ENCODE data around the gene DYRK1A.
A peak's percentile ranks its signal among the peaks of the same experiment; 100 is the strongest.

Gene DYRK1A

GRCh38 chr21:37564341-37564923, 197.9 kb downstream of the DYRK1A start:
- DNase-seq (ENCODE audit: low read depth in 1 of 2, low spot score in 1 of 2), result peak; percentile 65 to 77

DNA sequence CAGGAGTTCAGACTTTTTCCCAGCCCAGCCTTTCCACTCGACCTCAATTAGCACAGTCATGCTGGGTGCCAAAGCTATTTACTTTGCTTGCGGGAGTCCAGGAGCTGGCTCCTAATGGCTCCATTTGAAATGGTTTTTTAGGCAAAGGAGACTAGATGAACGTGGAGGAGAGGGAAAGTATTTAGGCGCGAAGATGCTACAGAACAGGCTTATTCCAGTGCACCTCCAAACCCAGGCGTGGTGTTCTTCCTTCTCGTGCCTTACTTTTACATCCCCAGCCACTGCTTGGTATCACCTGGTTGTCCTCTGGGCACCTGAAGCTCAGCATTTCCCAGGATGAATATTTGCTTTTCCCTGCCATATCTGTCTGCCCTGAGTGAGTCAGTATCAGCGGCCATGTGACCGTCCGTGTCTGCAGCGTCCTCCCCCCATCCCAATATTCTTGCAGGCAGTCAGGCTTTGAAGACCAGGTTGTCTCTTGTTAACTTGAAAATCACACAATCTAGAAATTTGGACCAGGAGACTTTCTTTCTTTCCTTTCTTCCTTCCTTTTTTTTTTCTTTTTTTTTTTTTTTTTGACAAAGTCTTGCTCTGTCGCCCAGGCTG, 198.5 kb downstream of the DYRK1A start:
- DNase-seq (ENCODE audit: low read depth in 1 of 2, low spot score in 1 of 2), result no peak

DNA sequence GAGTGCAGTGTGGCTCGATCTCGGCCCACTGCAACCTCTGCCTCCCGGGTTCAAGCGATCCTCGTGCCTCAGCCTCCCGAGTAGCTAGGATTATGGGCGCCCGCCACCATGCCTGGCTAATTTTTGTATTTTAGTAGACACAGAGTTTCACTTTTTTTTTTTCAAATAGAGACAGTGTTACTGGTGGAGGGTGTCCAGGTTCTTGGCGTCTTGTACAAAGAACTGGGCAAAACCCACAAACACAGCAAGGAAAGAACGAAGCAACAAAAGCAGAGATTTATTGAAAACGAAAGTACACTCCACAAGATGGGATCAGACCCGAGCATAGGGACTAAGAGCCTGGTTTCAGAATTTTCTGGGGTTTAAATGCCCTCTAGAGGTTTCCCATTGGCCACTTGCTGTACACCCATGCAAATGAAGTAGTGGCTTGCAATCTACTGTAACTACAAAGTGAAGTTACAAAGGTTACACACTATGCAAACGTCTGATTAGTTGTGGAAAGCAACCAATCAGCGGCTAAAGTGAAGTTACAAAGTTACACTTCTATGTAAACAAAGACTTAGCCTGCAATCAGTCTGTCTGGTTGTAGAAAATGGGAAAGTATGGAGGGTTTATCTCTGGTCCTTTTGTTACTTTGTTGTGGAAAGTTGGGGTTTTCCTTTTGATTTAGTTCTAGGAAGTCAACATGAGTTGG, 199.1 kb downstream of the DYRK1A start:
- no peak for DNase-seq (ENCODE audit: low read depth in 1 of 2, low spot score in 1 of 2)

DNA sequence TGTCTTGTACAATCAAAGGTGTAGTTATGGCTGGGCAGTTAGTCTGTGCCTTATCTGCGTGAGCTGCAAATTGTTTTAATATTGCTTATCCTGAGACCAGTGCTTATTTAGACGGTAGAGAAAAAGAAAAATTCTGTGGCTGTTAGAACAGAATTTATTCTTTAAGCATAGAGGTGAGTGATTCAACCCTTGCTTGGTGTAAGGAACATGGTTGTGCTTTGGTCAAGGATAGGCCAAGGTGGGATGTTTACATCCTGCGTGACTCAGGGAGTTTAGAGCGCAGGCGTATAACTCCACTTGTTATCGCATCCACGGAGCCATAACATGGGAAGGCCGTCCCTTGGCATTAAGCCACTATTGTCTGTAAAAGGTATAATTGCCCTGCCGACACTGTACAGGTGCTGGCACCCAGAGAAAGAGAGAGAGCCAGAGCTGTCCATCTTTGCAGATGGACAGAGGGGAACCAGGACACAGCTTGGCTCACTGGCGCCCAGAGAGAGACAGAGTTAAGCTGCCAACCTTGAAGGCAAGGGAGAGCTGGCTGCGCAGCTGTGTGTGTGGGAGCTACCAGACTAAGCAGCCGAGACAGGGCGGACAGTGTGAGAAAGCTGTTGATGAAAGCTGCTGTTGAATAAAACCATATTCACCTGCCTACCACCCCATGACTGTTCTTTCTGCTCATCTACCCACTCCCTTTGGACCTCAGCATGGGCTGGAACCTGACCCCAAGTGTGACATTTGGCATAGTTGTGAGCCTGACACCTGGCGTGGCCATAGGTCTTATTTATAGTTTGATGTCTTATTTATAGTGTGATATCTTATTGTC, 200.4 kb downstream of the DYRK1A start:
- DNase-seq (ENCODE audit: low read depth in 1 of 2, low spot score in 1 of 2), result no peak

- no peak for DNase-seq (ENCODE audit: low read depth in 1 of 2, low spot score in 1 of 2)
Observed at GRCh38 chr21:37568415-37568814, 201.8 kb downstream of the DYRK1A start.

DNA sequence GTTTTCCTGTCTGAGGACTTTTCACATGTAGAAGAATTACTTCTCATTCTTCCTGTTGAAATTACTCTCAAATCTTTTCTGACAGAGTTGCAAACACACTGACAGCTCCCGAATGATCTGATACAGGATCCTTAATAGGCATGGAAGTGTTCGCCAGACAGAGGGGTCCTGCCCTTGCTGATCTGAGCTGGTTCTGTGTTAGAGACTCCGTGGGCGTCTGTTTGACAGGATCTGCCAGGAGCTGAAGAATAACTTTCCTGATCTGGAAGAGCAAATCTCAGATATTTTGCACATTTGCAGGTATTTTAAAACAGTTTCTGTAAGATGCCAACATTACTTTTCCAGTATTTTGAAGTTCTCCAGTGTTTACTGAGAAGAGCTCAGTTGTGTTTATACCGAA, 202.3 kb downstream of the DYRK1A start:
- DNase-seq (ENCODE audit: low read depth in 1 of 2, low spot score in 1 of 2), result no peak

- DNase-seq (ENCODE audit: low read depth in 1 of 2, low spot score in 1 of 2), result no peak
Observed at GRCh38 chr21:37571442-37571841, 204.9 kb downstream of the DYRK1A start.

GRCh38 chr21:37574316-37574715, 207.7 kb downstream of the DYRK1A start:
- no peak for DNase-seq (ENCODE audit: low read depth in 1 of 2, low spot score in 1 of 2)

DNA sequence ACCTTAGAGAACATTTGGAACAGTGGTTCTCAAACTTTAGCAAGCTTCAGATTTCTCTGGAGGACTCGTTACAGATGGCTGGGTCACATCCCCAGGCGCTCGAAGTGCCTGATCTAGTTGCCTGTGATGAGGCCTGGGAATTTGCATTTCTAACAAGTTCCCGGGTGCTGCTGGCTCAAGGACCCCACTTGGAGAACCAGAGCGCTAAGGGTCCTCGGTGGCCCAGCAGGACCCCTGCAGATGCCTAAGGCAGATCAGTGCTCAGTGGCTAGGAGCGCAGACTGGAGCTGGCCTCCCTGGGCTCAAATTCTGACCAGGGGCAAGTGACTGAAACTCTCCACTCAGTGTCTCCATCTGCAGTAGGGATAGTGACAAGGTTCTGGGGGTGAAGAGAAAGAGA, 208.2 kb downstream of the DYRK1A start:
- no peak for DNase-seq (ENCODE audit: low read depth in 1 of 2, low spot score in 1 of 2)

DNA sequence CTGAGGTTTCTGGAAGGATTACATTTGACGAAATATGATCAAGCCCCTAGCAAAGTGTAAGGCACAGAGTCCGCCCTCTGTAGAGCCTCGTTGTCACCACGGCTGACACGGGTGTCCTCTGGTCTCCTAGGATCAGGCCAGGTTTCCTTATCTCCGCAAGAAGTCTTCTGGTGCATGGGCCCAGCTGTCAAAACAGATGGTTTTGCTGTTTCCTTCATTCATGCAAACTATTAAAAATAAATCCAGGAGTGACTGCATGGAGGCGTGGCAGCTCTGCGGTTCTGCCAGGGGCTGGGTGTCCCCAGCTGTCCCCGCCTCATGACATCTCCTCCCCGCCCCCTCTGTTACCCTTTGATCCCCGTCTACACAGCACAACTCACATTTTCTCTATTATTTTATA, 209.0 kb downstream of the DYRK1A start:
- no peak for DNase-seq (ENCODE audit: low read depth in 1 of 2, low spot score in 1 of 2)

Measured in activated T-helper 1 cell treated with anti-CD3 and anti-CD28 coated beads, Interleukin-2, amount 50 U/mL, for 16 hours (primary cell).